A673 (cell line): ENCODE results near the gene YTHDC1. TPM values are rescaled to one million over a fixed set of nuclear protein-coding genes. Genes with fewer than 3 reads are reported as not detected.

Source experiments
- Bru-seq: library from RNA; stranded (reverse); fragments of 400-500 nt; gene quantifications from one replicate; lab custom pipeline; 2021; lab: Mats Ljungman, UMichigan
- BruChase-seq, 2 experiments: library from RNA; stranded (reverse); fragments of 400-500 nt; gene quantifications; one replicate each; lab custom pipeline; 2021; lab: Mats Ljungman, UMichigan
- BruUV-seq: library from RNA; stranded (reverse); fragments of 400-500 nt; replicated peaks from 2 replicates; lab custom pipeline; 2021; lab: Mats Ljungman, UMichigan
- CTCF ChIA-PET: fragments of 300-600 bp; sonication (Branson Sonifier 250); formaldehyde crosslinking; loops from one replicate; lab custom pipeline; 2022; ENCODE audit warnings: antibody characterized with exemption; lab: Charles Lee
- POLR2A ChIA-PET: fragments of 300-600 bp; sonication (Branson Sonifier 250); formaldehyde crosslinking; loops from one replicate; lab custom pipeline; 2022; ENCODE audit warnings: antibody characterized with exemption; ENCODE audit not compliant: low non-redundant PET; lab: Charles Lee
- DNase-seq: peaks from one replicate; pipeline ENCODE4 v3.0.0-alpha.2; 2015; ENCODE audit warnings: low spot score
- H3K27ac ChIP-seq: fragments of 200-600 bp; sonication (generic); 2 replicates; pipeline ENCODE4 v1.5.1; 2016; ENCODE audit warnings: mixed run types, low read depth, mild to moderate bottlenecking, mixed read lengths, antibody characterized with exemption, low read length; ENCODE audit not compliant: poor library complexity, severe bottlenecking
- H3K27me3 ChIP-seq: fragments of 200-600 bp; sonication (generic); replicated peaks from 2 replicates; pipeline ENCODE4 v1.6.1; 2017; ENCODE audit warnings: mixed run types, low read depth, mild to moderate bottlenecking, mixed read lengths, antibody characterized with exemption, low read length; ENCODE audit not compliant: insufficient read depth, poor library complexity
- H3K36me3 ChIP-seq: fragments of 200-600 bp; sonication (generic); 2 replicates; pipeline ENCODE4 v1.6.1; 2016; ENCODE audit warnings: mixed run types, mild to moderate bottlenecking, mixed read lengths, antibody characterized with exemption, low read length; ENCODE audit not compliant: insufficient read depth, poor library complexity, severe bottlenecking
- H3K4me1 ChIP-seq: fragments of 200-600 bp; sonication (generic); 2 replicates; pipeline ENCODE4 v1.6.1; 2017; ENCODE audit warnings: mixed run types, mild to moderate bottlenecking, mixed read lengths, antibody characterized with exemption, low read length; ENCODE audit not compliant: insufficient read depth, poor library complexity, severe bottlenecking
- H3K4me3 ChIP-seq: fragments of 200-600 bp; sonication (generic); 2 replicates; pipeline ENCODE4 v1.5.1; 2016; ENCODE audit warnings: low read depth, mixed run types, mild to moderate bottlenecking, mixed read lengths, low read length; ENCODE audit not compliant: poor library complexity, severe bottlenecking
- H3K9me3 ChIP-seq: fragments of 200-600 bp; sonication (generic); 2 replicates; pipeline ENCODE4 v1.6.1; 2016; ENCODE audit warnings: mixed run types, low read depth, mild to moderate bottlenecking, mixed read lengths, antibody characterized with exemption, low read length; ENCODE audit not compliant: poor library complexity, severe bottlenecking
- EZH2 ChIP-seq: fragments of 200-600 bp; sonication (generic); IDR thresholded peaks from 2 replicates; pipeline ENCODE4 v1.6.1; 2017; ENCODE audit warnings: borderline replicate concordance, low read depth, mild to moderate bottlenecking, mixed read lengths, antibody characterized with exemption, low read length; ENCODE audit not compliant: poor library complexity, severe bottlenecking
- intact Hi-C: fragments of 100-400 bp; cut with micrococcal nuclease; formaldehyde crosslinking; loops from one replicate; pipeline ENCODE4 v1.10.0; 2022; ENCODE audit not compliant: unreplicated experiment
- long read RNA-seq: library from polyadenylated mRNA; stranded (forward); transcript quantifications from one replicate; pipeline ENCODE4 v2.0.0, GENCODE V29; 2022
- total RNA-seq: library from RNA; stranded (reverse); gene quantifications from 2 replicates; pipeline ENCODE4 v1.2.3, GENCODE V29; 2021
- TF ChIP-seq, protein P1 (sequence below): fragments of 300-800, 200-600 bp; sonication (generic); conservative IDR thresholded peaks from 2 replicates; pipeline ENCODE4 v1.5.1; 2017; ENCODE audit warnings: low read depth, mild to moderate bottlenecking, antibody characterized with exemption, low read length, moderate library complexity, mixed read lengths

Gene YTHDC1
- total RNA-seq: 45.3 and 51.9 TPM in 2 replicates
- percentile 89 among the genes with signal in this experiment for Bru-seq, nascent RNA
- percentile 81 among the genes with signal in this experiment for BruChase-seq, experiment 1, labeled RNA remaining after a 2-hour chase
- BruChase-seq, experiment 2, labeled RNA remaining after a 6-hour chase: percentile 78 among the genes with signal in this experiment
- long read RNA-seq, full-length matches to known transcripts: 12 of 24 reads
- long read RNA-seq, partial matches to known transcripts: 10 of 24 reads
- long read RNA-seq, other reads (novel, unspliced or antisense): 2 of 24 reads

DNA sequence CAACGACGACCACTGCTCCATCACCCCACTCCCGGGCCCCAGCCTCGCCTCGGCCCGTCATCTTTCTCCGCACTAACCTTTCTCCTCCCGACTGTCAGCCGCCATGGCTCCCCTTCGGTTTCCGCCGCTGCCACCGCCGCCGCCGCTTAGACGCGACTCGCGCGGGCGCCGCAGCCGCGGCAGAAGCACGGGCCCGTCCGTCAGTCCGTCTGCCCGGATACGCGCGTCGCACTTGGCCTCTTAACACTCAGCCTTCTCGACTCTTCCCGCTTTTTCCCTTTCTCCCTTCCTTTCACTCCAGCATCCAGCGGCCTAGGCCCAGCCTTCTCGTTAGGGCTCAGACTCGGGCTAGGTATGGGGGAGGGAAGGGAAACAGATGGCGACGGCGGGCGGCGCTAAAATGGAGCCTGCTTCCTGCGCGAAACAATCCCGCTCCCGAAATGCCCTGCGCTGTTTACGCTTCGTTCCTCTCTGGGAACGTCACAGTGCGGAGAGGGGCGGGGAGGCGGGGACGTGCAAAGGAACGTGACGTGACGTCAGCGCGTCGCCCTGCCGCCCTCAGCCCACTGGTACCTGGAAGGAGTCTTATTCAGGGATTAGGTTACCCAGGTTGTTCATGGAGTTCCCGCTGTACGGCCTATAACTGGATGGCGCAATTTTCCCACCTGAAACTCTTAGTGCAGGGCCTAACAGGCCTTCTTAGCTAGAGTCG, at the start of gene YTHDC1:
Gene YTHDC1 (minus strand): TSS at position 442 of the 712 bp plus-strand sequence. CDS start 337 bp downstream, at position 105.
- POLR2A ChIA-PET: no interaction called here
- Histone ChIP-seq H3K27ac (peak within 1 kb of the TSS; percentile 93), H3K27me3 (no peaks in the 10 kb centered on the region), H3K36me3 (no peaks in the 10 kb centered on the region), H3K4me3 (peak within 1 kb of the TSS; percentile 74), H3K4me1 (peaks cover 5% of the 10 kb centered on the region), H3K9me3 (no peaks in the 10 kb centered on the region)
- DNase-seq: peak; percentile 91
- no TSS peak for BruUV-seq
- CTCF ChIA-PET: no interaction called here
- TF ChIP-seq, protein P1, sequence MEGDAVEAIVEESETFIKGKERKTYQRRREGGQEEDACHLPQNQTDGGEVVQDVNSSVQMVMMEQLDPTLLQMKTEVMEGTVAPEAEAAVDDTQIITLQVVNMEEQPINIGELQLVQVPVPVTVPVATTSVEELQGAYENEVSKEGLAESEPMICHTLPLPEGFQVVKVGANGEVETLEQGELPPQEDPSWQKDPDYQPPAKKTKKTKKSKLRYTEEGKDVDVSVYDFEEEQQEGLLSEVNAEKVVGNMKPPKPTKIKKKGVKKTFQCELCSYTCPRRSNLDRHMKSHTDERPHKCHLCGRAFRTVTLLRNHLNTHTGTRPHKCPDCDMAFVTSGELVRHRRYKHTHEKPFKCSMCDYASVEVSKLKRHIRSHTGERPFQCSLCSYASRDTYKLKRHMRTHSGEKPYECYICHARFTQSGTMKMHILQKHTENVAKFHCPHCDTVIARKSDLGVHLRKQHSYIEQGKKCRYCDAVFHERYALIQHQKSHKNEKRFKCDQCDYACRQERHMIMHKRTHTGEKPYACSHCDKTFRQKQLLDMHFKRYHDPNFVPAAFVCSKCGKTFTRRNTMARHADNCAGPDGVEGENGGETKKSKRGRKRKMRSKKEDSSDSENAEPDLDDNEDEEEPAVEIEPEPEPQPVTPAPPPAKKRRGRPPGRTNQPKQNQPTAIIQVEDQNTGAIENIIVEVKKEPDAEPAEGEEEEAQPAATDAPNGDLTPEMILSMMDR: no peak
- TF ChIP-seq EZH2: no peak
- intact Hi-C loops: no loop called here

DNA sequence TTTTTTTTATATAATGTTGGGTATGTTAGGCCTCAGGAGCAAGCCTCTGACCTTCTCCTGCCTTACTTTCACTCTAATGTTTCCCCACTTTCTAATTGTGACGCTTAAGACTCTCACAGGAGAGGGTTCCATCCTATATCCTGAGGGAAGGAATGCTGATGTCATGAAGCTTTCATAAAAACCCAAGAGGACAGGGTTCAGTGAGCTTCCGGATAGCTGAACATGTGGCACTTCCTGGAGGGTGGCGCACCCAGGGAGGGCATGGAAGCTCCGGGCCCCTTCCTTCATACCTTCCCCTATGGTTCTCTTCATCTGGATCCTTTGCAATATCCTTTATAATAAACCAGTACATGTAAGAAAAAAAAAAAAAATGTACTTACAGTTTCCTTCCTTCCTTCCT, 49.4 kb upstream of the YTHDC1 start:
- no peaks in the 10 kb centered on the region for H3K36me3 ChIP-seq
- DNase-seq: no peak
- no peaks in the 10 kb centered on the region for H3K4me1 ChIP-seq
- no peak for TF ChIP-seq EZH2
- TF ChIP-seq, protein P1: no peak
- H3K27me3 ChIP-seq: no peaks in the 10 kb centered on the region
- BruUV-seq: no TSS peak
- ChIA-PET POLR2A (no interaction called here), CTCF (no interaction called here)
- no peak overlapping the region for H3K4me3 ChIP-seq
- H3K9me3 ChIP-seq: no peaks in the 10 kb centered on the region
- intact Hi-C loops: no loop called here
- H3K27ac ChIP-seq: no peak overlapping the region

DNA sequence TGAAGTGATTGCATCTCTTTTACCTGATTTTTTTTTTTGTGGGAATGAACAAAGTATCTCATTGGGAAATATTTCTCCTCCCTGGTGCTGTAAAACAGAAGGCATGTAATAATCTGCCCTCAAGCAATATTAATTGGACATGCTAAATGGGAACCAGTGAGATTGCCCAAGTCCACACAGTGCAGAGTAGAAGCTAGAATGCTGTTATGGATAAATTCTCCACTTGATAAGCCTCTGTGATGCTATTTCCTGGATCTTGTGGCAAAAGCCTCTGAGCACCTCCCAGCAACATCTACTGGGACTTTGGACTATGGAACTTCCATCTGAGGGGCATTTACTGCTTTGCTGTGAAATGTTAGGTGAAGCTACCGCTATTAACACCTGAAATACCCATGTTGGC, 46.9 kb upstream of the YTHDC1 start:
- DNase-seq: no peak
- Histone ChIP-seq H3K36me3 (no peaks in the 10 kb centered on the region), H3K27me3 (no peaks in the 10 kb centered on the region), H3K9me3 (no peaks in the 10 kb centered on the region), H3K27ac (no peak overlapping the region), H3K4me3 (no peak overlapping the region), H3K4me1 (no peaks in the 10 kb centered on the region)
- no peak for TF ChIP-seq EZH2
- TF ChIP-seq, protein P1: no peak
- ChIA-PET POLR2A (no interaction called here), CTCF (no interaction called here)
- intact Hi-C loops: no loop called here
- no TSS peak for BruUV-seq
